CD1c-positive myeloid dendritic cell (primary cell): ENCODE data around the gene MPP1.

Experiments used
- DNase-seq: peaks from one replicate; pipeline ENCODE4 v3.0.0-alpha.2; 2016; ENCODE audit errors: extremely low spot score

MPP1 gene

DNA sequence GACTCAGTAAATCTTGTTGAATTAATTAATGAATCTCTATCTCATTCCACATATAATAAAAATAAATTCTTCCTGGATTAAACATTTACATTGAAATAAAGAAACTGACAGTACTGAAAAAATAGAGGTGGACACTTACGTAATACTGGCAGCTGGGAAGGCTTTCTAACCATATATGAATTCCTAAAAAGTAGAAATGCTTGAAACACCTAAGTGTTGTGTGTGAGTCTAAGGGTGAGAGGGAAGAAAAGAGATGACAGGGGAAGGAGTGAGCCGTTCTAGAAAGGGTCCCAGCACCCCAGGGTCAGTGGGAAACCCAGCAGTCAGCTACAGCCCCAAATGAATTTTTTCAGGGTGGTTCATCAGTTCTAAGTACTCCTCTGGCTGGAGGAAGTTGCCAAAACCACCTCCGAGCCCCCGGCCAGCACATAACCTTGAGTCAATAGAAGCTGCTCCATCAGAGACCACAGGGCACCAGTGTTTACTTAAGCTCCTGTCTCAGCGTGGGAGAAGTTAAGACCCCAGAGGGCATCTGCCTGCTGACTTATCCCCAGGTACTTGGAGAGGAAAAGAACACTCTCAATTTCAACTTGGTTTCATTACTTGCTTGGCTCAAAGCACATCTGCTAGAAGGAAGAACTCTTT, 72.7 kb downstream of the MPP1 start:
- DNase-seq = no peak

DNA sequence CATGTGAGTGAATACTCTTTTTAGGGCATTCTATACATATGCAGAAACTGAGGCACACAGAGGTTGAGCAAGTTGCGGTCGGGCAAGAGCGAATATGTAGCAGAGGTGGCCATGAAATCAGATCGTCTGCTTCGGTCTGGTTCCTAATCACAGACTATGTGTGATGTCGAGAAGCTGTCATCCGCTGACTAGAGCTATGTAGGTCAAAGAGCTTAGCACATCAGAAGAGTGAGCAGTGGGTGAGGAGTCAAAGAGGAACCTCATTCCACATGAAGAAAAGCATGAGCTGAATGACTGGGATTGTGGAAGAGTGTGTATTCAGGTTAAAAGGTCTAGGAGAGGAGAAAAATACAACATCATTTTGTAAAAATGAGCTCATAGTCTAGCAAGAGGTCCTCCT, 73.4 kb downstream of the MPP1 start:
- peak; percentile 70 for DNase-seq

GRCh38 chrX:154731184-154731583, 74.1 kb downstream of the MPP1 start:
- no peak for DNase-seq

- DNase-seq = no peak
These were observed 74.9 kb downstream of the MPP1 start for GRCh38 chrX:154730253-154730891.

DNA sequence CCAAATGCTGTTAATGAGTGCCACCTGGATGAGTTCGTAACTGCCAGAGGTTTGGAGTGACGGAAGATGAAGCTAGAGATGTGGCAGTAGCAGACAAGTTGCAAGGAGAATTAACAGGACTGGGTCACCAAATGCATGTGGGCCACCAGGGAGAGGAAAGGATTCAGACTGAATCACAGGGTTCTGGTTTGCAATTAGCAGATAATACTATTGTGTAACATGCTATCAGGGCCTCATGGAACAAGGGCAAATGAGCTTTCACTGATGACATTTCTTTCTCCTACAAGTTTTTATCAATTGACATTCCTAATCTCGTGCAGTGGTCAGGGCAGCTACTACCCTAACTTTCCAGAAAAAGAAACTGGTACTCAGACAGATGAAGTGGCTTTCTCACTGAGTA, 75.8 kb downstream of the MPP1 start:
- no peak for DNase-seq
